Endothelial cell of umbilical vein (primary cell): ENCODE measurements around the gene C2orf69. TPM values are rescaled to one million over a fixed set of nuclear protein-coding genes. Genes with fewer than 3 reads are reported as not detected.

Experiments
- BruUV-seq: library from RNA; stranded (reverse); fragments of 400-500 nt; replicated peaks from 2 replicates; lab custom pipeline; 2021; lab: Mats Ljungman, UMichigan
- CTCF ChIA-PET: fragments of 300-600, 350-600 bp; sonication (Branson Sonifier 250); formaldehyde crosslinking; loops from one replicate; lab custom pipeline; 2021; ENCODE audit warnings: antibody characterized with exemption, inconsistent platforms; lab: Charles Lee
- POLR2A ChIA-PET: fragments of 300-600, 350-600 bp; sonication (Branson Sonifier 250); formaldehyde crosslinking; loops from one replicate; lab custom pipeline; 2021; ENCODE audit warnings: antibody characterized with exemption, inconsistent platforms; lab: Charles Lee
- DNase-seq: peaks from one replicate; pipeline ENCODE4 v3.0.0-alpha.2; 2011; ENCODE audit warnings: low read depth, low spot score
- FAIRE-seq: peaks from 2 replicates; lab custom pipeline; 2011; peaks lifted over from hg19 to GRCh38; lab: Jason Lieb, UNC
- H2AFZ ChIP-seq: 2 replicates; pipeline ENCODE4 v1.6.0; 2012; ENCODE audit warnings: low read depth, low read length, control low read depth, inconsistent platforms
- H3K27ac ChIP-seq: 2 replicates; pipeline ENCODE4 v1.5.1; 2011; ENCODE audit warnings: low read depth, mild to moderate bottlenecking, control low read depth, low read length, moderate library complexity; ENCODE audit not compliant: insufficient read depth
- H3K27me3 ChIP-seq, 2 experiments: 2 replicates each; pipeline versions ENCODE4 v1.6.0 to v1.6.1; 2011; ENCODE audit warnings: low read length in 2 of 2, mixed read lengths in 1 of 2; ENCODE audit not compliant: control insufficient read depth in 2 of 2, insufficient read depth in 2 of 2
- H3K36me3 ChIP-seq, 2 experiments: 2 replicates in 1 of 2; 3 replicates in 1 of 2; pipeline ENCODE4 v1.5.1; 2011; ENCODE audit warnings: low read length in 2 of 2, mild to moderate bottlenecking in 1 of 2, moderate library complexity in 1 of 2; ENCODE audit not compliant: control insufficient read depth in 2 of 2, insufficient read depth in 2 of 2; ENCODE audit errors: extremely low read depth in 1 of 2
- H3K4me1 ChIP-seq: 3 replicates; pipeline ENCODE4 v1.5.1; 2011; ENCODE audit warnings: mild to moderate bottlenecking, low read length; ENCODE audit not compliant: control insufficient read depth, insufficient read depth; ENCODE audit errors: extremely low read depth
- H3K4me2 ChIP-seq: 2 replicates; pipeline ENCODE4 v1.6.1; 2011; ENCODE audit warnings: low read length, control low read depth, mixed read lengths; ENCODE audit not compliant: insufficient read depth
- H3K4me3 ChIP-seq, 3 experiments: fragments of 200-600 bp in 1 of 3; sonication (generic), shearing (Covaris generic) in 1 of 3; replicated peaks in 1 of 3; 2 replicates each; pipeline ENCODE4 v1.5.1; 2011 to 2016; ENCODE audit warnings: control low read depth in 3 of 3, low read length in 3 of 3, mild to moderate bottlenecking in 2 of 3, inconsistent platforms in 1 of 3, low read depth in 1 of 3, moderate library complexity in 1 of 3; ENCODE audit not compliant: insufficient read depth in 1 of 3
- H3K79me2 ChIP-seq: 2 replicates; pipeline ENCODE4 v1.6.0; 2012; ENCODE audit warnings: low read length, inconsistent platforms; ENCODE audit not compliant: control insufficient read depth, insufficient read depth
- H3K9ac ChIP-seq: replicated peaks from 2 replicates; pipeline ENCODE3; 2011; ENCODE audit warnings: low read length, control low read depth; ENCODE audit not compliant: insufficient read depth; ENCODE audit errors: extremely low read depth
- H3K9me1 ChIP-seq: replicated peaks from 3 replicates; pipeline ENCODE4 v1.6.0; 2011; ENCODE audit warnings: mild to moderate bottlenecking, low read length; ENCODE audit not compliant: control insufficient read depth, insufficient read depth; ENCODE audit errors: extremely low read depth
- H3K9me3 ChIP-seq: replicated peaks from 2 replicates; pipeline ENCODE4 v1.5.1; 2012; ENCODE audit warnings: low read length, inconsistent platforms; ENCODE audit not compliant: control insufficient read depth, insufficient read depth
- H4K20me1 ChIP-seq: replicated peaks from 2 replicates; pipeline ENCODE3; 2011; ENCODE audit warnings: mild to moderate bottlenecking, low read length; ENCODE audit not compliant: control insufficient read depth, insufficient read depth; ENCODE audit errors: extremely low read depth
- EZH2 ChIP-seq: IDR thresholded peaks from 2 replicates; pipeline ENCODE4 v1.6.1; 2012; ENCODE audit warnings: borderline replicate concordance, low read depth, mild to moderate bottlenecking, moderate library complexity, low read length, inconsistent platforms; ENCODE audit not compliant: severe bottlenecking
- FOS ChIP-seq: IDR thresholded peaks from 2 replicates; pipeline ENCODE4 v1.6.1; 2011; ENCODE audit warnings: mild to moderate bottlenecking, low read length, moderate library complexity, borderline replicate concordance; ENCODE audit not compliant: insufficient read depth
- GATA2 ChIP-seq: IDR thresholded peaks from 2 replicates; pipeline ENCODE4 v1.7.0; 2011; ENCODE audit warnings: low read depth, mild to moderate bottlenecking, moderate library complexity, mixed read lengths, low read length; ENCODE audit not compliant: insufficient read length, insufficient read depth
- JUN ChIP-seq: IDR thresholded peaks from 2 replicates; pipeline ENCODE4 v1.6.1; 2011; ENCODE audit warnings: borderline replicate concordance, low read depth; ENCODE audit not compliant: insufficient read length, insufficient read depth
- MYC ChIP-seq: IDR thresholded peaks from one replicate; pipeline ENCODE4 v1.6.1; 2011; ENCODE audit warnings: mild to moderate bottlenecking, low read depth, low read length
- POLR2A ChIP-seq: IDR thresholded peaks from 2 replicates; pipeline ENCODE4 v1.6.1; 2012; ENCODE audit warnings: low read depth, mild to moderate bottlenecking, control low read depth, low read length
- POLR2AphosphoS5 ChIP-seq: IDR thresholded peaks from 2 replicates; pipeline ENCODE4 v1.6.1; 2012; ENCODE audit warnings: low read depth, mild to moderate bottlenecking, control low read depth, low read length, moderate library complexity; ENCODE audit not compliant: insufficient read depth
- dilution Hi-C: fragments of 300-500 bp; cut with MboI; formaldehyde crosslinking; loops from one replicate; pipeline ENCODE4 v1.15.0; 2019; ENCODE audit warnings: low sequenced_read_pairs; ENCODE audit not compliant: extremely low pct_ligation_motif_present
- intact Hi-C: fragments of 100-400 bp; cut with micrococcal nuclease; formaldehyde crosslinking; loops from one replicate; pipeline ENCODE4 v1.10.0; 2022
- polyA plus RNA-seq, 4 experiments: library from polyadenylated mRNA; depleted of rRNA in 3 of 4; stranded (reverse) in 3 of 4; unstranded in 1 of 4; fragments of >200 nt; gene quantifications; 2 replicates each; pipeline versions ENCODE4 v1.2.1 to v1.2.3, GENCODE V29; 2011 to 2012; ENCODE audit warnings: missing spikeins in 1 of 4
- total RNA-seq: library from RNA; stranded (reverse); gene quantifications from 2 replicates; pipeline ENCODE4 v1.2.3, GENCODE V29; 2021
- TF ChIP-seq, protein P1 (sequence below): IDR thresholded peaks from 2 replicates; pipeline ENCODE4 v1.6.1; 2011; ENCODE audit not compliant: insufficient read depth, insufficient read length
- TF ChIP-seq, protein P2 (sequence below), 2 donors: IDR thresholded peaks; 1 replicate in 1 of 2; 2 replicates in 1 of 2; pipeline ENCODE4 v1.5.1; 2011; ENCODE audit warnings: low read length in 2 of 2, mild to moderate bottlenecking in 2 of 2, moderate library complexity in 2 of 2, control low read depth in 1 of 2, inconsistent platforms in 1 of 2, low read depth in 1 of 2; ENCODE audit not compliant: insufficient read depth in 1 of 2; ENCODE audit errors: extremely low read depth in 1 of 2

Gene C2orf69
- total and polyA plus RNA-seq, 2 donors (not counting 3 experiments of a cell fraction or from before 2014, with no cell fraction given): 1.7 to 12.9 TPM

DNA sequence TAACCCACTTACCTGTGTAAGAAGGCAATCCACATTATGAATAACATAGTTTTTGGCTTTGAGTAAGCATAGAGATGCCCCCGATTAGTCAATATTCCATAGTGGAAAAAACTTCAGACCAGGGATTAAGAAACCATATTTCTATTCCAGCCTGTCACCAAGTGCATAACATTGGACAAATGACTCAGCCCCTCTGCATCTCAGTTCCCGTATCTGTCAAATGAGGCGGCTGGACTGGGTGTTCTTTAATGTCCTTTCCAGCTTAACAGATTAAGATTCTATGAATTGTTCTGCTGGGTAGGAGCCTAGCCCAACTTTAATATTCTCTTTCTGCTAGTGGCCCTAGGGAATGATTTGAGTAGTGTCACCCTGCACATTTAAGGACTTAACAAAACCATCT, 48.3 kb upstream of the C2orf69 start:
- intact Hi-C loops: loop anchor here (10.0 kb wide), 1 partner anchor 1548 kb away; no protein-coding TSS in a partner anchor
- CTCF ChIA-PET: interaction anchor here (0.7 to 1.6 kb wide), 6 partner anchors 10 to 1554 kb away, joined by 3 to 5 read pairs (median 4); partner anchors contain the start of gene FTCDNL1

More for the DNA sequence above, 48.3 kb upstream of the C2orf69 start:
- no peak for DNase-seq
- POLR2A ChIA-PET: no interaction called here
- TF ChIP-seq FOS (no peak), JUN (no peak), POLR2AphosphoS5 (no peak), GATA2 (no peak), EZH2 (no peak), POLR2A (no peak), MYC (no peak)
- TF ChIP-seq, protein P1, sequence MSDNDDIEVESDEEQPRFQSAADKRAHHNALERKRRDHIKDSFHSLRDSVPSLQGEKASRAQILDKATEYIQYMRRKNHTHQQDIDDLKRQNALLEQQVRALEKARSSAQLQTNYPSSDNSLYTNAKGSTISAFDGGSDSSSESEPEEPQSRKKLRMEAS: no peak
- TF ChIP-seq, protein P2, sequence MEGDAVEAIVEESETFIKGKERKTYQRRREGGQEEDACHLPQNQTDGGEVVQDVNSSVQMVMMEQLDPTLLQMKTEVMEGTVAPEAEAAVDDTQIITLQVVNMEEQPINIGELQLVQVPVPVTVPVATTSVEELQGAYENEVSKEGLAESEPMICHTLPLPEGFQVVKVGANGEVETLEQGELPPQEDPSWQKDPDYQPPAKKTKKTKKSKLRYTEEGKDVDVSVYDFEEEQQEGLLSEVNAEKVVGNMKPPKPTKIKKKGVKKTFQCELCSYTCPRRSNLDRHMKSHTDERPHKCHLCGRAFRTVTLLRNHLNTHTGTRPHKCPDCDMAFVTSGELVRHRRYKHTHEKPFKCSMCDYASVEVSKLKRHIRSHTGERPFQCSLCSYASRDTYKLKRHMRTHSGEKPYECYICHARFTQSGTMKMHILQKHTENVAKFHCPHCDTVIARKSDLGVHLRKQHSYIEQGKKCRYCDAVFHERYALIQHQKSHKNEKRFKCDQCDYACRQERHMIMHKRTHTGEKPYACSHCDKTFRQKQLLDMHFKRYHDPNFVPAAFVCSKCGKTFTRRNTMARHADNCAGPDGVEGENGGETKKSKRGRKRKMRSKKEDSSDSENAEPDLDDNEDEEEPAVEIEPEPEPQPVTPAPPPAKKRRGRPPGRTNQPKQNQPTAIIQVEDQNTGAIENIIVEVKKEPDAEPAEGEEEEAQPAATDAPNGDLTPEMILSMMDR (IDR thresholded peaks at IDR 0.05; ENCODE audit: extremely low read depth in 1 of 2, insufficient read depth in 1 of 2, low read depth in 1 of 2, low read length in 2 of 2): no peak
- H2AFZ ChIP-seq: no peak overlapping the region
- no peaks in the 10 kb centered on the region for H4K20me1 ChIP-seq
- no peaks in the 10 kb centered on the region for H3K4me1 ChIP-seq
- dilution Hi-C loops: no loop called here
- BruUV-seq: no TSS peak
- no peaks in the 10 kb centered on the region for H3K9me1 ChIP-seq
- no peak overlapping the region for H3K4me3 ChIP-seq
- H3K27ac ChIP-seq: no peak overlapping the region
- FAIRE-seq: no peak
- H3K4me2 ChIP-seq: no peak overlapping the region
- peaks cover 8 to 9% of the 10 kb centered on the region in 2 experiments for H3K27me3 ChIP-seq
- no peaks in the 10 kb centered on the region for H3K36me3 ChIP-seq
- no peaks in the 10 kb centered on the region for H3K9me3 ChIP-seq
- no peak overlapping the region for H3K9ac ChIP-seq
- H3K79me2 ChIP-seq: no peaks in the 10 kb centered on the region
